HepG2 (cell line): ENCODE measurements around the gene ZDHHC18. TPM values are rescaled to one million over a fixed set of nuclear protein-coding genes. Genes with fewer than 3 reads are reported as not detected.

ENCODE experiments used
- ARID4A ChIP-seq: sonication (generic); formaldehyde crosslinking; IDR thresholded peaks from 2 replicates; pipeline ENCODE4 v1.5.0; 2020; ENCODE audit warnings: mild to moderate bottlenecking, missing genetic modification reagents, borderline replicate concordance
- ATF5 ChIP-seq: sonication (generic); formaldehyde crosslinking; IDR thresholded peaks from 2 replicates; pipeline ENCODE4 v1.4.0; 2020; ENCODE audit warnings: mild to moderate bottlenecking, low read depth, missing genetic modification reagents
- BCLAF1 ChIP-seq: fragments of 450-650 bp; IDR thresholded peaks from 2 replicates; pipeline ENCODE4 v1.6.1; 2017; ENCODE audit warnings: mild to moderate bottlenecking
- ESRRA ChIP-seq: sonication (generic); formaldehyde crosslinking; IDR thresholded peaks from 2 replicates; pipeline ENCODE4 v1.5.1; 2020; ENCODE audit warnings: mild to moderate bottlenecking, low read depth, missing genetic modification reagents
- MLLT10 ChIP-seq: sonication (generic); formaldehyde crosslinking; IDR thresholded peaks from 2 replicates; pipeline ENCODE4 v1.4.0; 2020; ENCODE audit warnings: missing genetic modification reagents
- PHB2 ChIP-seq: fragments of 450-650 bp; IDR thresholded peaks from 2 replicates; pipeline ENCODE4 v1.6.1; 2018; ENCODE audit not compliant: partially characterized antibody
- PLRG1 ChIP-seq: fragments of 450-650 bp; conservative IDR thresholded peaks from 2 replicates; pipeline ENCODE4 v1.6.1; 2016
- PRMT3 ChIP-seq: sonication (generic); formaldehyde crosslinking; IDR thresholded peaks from 2 replicates; pipeline ENCODE4 v1.8.1; 2022; ENCODE audit warnings: low read depth, mild to moderate bottlenecking, moderate library complexity, missing genetic modification reagents, borderline replicate concordance
- RAD51 ChIP-seq: fragments of 450-650 bp; IDR thresholded peaks from 2 replicates; pipeline ENCODE4 v1.6.1; 2016; ENCODE audit warnings: borderline replicate concordance
- REXO4 ChIP-seq: sonication (generic); formaldehyde crosslinking; IDR thresholded peaks from 2 replicates; pipeline ENCODE4 v1.8.0; 2022; ENCODE audit warnings: missing genetic modification reagents, mild to moderate bottlenecking, borderline replicate concordance
- SAFB2 ChIP-seq: sonication (generic); formaldehyde crosslinking; IDR thresholded peaks from 2 replicates; pipeline ENCODE4 v1.5.1; 2020; ENCODE audit warnings: missing genetic modification reagents, low read depth, mild to moderate bottlenecking, borderline replicate concordance
- TARDBP ChIP-seq: sonication (generic); formaldehyde crosslinking; IDR thresholded peaks from 2 replicates; pipeline ENCODE4 v1.8.0; 2022; ENCODE audit warnings: mild to moderate bottlenecking, missing genetic modification reagents
- TFDP1 ChIP-seq: IDR thresholded peaks from 2 replicates; pipeline ENCODE4 v1.6.1; 2016; ENCODE audit warnings: missing compliant biosample characterization, missing genetic modification reagents, borderline replicate concordance
- ZMAT3 ChIP-seq: sonication (generic); formaldehyde crosslinking; conservative IDR thresholded peaks from 2 replicates; pipeline ENCODE4 v1.7.0; 2021; ENCODE audit warnings: missing genetic modification reagents
- ZNF18 ChIP-seq: sonication (generic); formaldehyde crosslinking; IDR thresholded peaks from 2 replicates; pipeline ENCODE4 v1.8.0; 2022; ENCODE audit warnings: mild to moderate bottlenecking, missing genetic modification reagents; ENCODE audit not compliant: insufficient replicate concordance
- ZNF274 ChIP-seq: sonication (generic); formaldehyde crosslinking; IDR thresholded peaks from 2 replicates; pipeline ENCODE4 v1.5.1; 2020; ENCODE audit warnings: mild to moderate bottlenecking, missing genetic modification reagents
- ZNF547 ChIP-seq: sonication (generic); formaldehyde crosslinking; IDR thresholded peaks from 2 replicates; pipeline ENCODE4 v1.5.1; 2020; ENCODE audit warnings: mild to moderate bottlenecking, missing genetic modification reagents
- ZNF619 ChIP-seq: sonication (generic); formaldehyde crosslinking; IDR thresholded peaks from 2 replicates; pipeline ENCODE4 v1.4.0; 2020; ENCODE audit warnings: mild to moderate bottlenecking, missing genetic modification reagents
- polyA plus RNA-seq, 8 experiments: library from polyadenylated mRNA; depleted of rRNA in 3 of 8; stranded (reverse) in 7 of 8; unstranded in 1 of 8; fragments of >200 nt; fragmentation: Illumina TruSeq in 4 of 8; extraction: Trizol in 4 of 8; gene quantifications; 2 replicates each; pipeline versions ENCODE4 v1.2.1 to v1.2.3, GENCODE V29; 2011 to 2016; ENCODE audit warnings: low read depth in 4 of 8, missing spikeins in 1 of 8, mixed read lengths in 1 of 8; ENCODE audit not compliant: insufficient read depth in 1 of 8
- total RNA-seq, 5 experiments: library from RNA; depleted of rRNA; stranded (reverse); fragments of >200 nt; fragmentation: Illumina TruSeq; extraction: Trizol; gene quantifications; 2 replicates each; pipeline ENCODE4 v1.2.3, GENCODE V29; 2016; ENCODE audit warnings: low read depth in 1 of 5

The ZDHHC18 gene
- total and polyA plus RNA-seq, 2 of the 13 experiments (the other 11 are each of a cell fraction or from before 2014, with no cell fraction given): 13.2 to 35.3 TPM

GRCh38 chr1:26864610-26865480, 38.4 kb downstream of the ZDHHC18 start (continued):
- no peak for TF ChIP-seq BCLAF1
- TF ChIP-seq ARID4A: peak; percentile 81; the same call in 1 of the 2 replicates
- peak; percentile 40; the same call in 1 of the 2 replicates for TF ChIP-seq TARDBP
- no peak for TF ChIP-seq ESRRA (CRISPR knock-in tag)
- TF ChIP-seq ZNF619 (CRISPR knock-in tag): 0 out of 2 replicates have a peak, but pooled peaks have one; percentile 50
- no peak for TF ChIP-seq PLRG1
- peak; percentile 64; the same call in 1 of the 2 replicates for TF ChIP-seq PRMT3 (CRISPR knock-in tag)
- TF ChIP-seq ZMAT3 (CRISPR knock-in tag): 0 out of 2 replicates have a peak, but pooled peaks have one; percentile 66
- TF ChIP-seq ATF5: no peak
- TF ChIP-seq ZNF547 (CRISPR knock-in tag): peak; percentile 33; the same call in 1 of the 2 replicates
- no peak for TF ChIP-seq ZNF274 (CRISPR knock-in tag)
- no peak for TF ChIP-seq ZNF18
- no peak for TF ChIP-seq REXO4 (CRISPR knock-in tag)
- TF ChIP-seq PHB2: no peak
- peak; percentile 58; the same call in 1 of the 2 replicates for TF ChIP-seq SAFB2 (CRISPR knock-in tag)
- TF ChIP-seq RAD51: no peak
- TF ChIP-seq MLLT10 (CRISPR knock-in tag): no peak
- TF ChIP-seq TFDP1: peak; percentile 96
